ENCODE results near the gene CCDC77.
"Not testable (repeated sequence)": the region's sequence is repeated elsewhere in the genome, so short reads cannot be mapped to it uniquely, and the experiment has no call there.

The CCDC77 gene

DNA sequence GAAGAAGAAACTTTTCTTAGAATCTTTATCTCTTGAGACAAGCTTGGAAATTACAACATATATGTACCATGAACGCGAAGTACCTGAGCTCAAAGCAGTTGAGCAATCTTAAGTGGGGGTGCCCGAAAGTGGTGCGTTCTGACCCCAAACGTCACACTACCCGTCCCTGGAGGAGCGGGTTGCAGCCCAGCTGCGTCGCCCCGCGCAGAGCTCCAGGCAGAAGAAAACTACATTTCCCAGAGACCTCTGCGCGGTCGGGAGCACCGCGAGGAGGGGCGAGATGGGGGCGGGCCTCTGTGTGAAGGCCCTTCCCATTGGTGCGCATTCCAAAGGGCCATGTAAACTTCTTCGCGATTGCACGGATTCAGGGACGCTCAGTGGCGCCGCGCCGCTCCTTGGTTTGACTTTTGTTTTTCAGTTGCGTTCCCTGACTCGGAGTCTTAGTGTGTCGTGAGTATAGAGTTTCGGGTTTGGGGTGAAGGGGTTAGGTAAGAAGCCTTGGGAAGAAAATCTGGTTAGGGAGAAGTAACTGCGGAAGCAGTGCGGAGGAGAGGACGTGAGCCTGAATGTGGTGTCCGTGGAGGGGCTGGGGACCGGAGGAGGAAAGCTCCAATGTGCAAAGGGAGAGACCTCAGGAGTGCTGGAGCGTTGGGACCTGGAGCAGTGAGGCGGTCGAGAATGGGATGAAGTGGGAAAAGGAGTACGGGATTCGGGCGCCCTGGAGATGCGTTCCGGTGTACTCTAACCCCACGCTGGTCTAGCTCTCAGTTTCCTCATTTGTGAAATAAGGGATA lies at the start of gene CCDC77:
CCDC77 (plus strand) TSS at position 410 of the 794 bp plus-strand sequence. CDS start 7,740 bp downstream, outside the sequence.
- peak; percentile 62 for DNase-seq (ENCODE audit: low read depth)

GRCh38 chr12:356276-356988 lies 45.0 kb upstream of the CCDC77 start:
- H3K4me3 ChIP-seq (ENCODE audit: low read depth, low read length) = no peak overlapping the region
- no peak for DNase-seq (ENCODE audit: low read depth)

More for the DNA sequence above, at the start of gene CCDC77:
- H3K4me3 ChIP-seq (ENCODE audit: low read depth, low read length) = peak within 1 kb of the TSS; percentile 60

DNA sequence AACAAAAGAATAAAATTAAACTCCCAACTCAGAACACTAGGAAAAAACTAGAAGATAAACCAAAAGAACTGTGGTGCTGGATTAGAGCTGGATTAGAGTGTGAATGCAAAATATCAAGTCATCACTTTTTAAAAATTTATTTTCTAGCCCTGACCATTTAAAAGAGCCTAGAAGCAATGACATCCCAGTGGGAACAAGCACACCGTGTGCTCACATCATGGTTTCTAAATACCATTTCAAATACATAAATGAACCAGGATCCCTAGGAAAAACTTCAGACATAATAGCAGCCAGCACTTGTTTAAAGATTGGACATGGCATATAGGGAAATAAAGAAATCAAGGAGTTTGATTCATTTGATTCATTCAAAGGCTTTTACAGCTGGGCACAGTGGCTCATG lies 42.4 kb upstream of the CCDC77 start:
- DNase-seq (ENCODE audit: low read depth) = no peak
- no peak overlapping the region for H3K4me3 ChIP-seq (ENCODE audit: low read depth, low read length)

DNA sequence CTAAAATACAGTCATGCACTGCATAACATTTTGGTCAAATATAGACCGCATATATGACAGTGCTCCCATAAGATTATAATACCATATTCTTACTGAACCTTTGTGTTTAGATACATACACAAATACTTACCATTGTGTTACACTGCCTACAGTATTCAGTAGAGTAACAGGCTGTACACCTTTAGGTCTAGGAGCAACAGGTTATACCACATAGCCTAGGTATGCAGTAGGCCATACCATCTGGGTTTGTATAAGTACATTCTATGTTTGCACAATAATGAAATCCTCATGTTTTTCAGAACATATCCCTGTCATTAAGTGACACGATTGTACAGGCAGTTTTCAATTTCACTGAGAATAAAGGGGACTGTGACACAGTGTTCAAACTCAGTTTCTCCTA lies 34.6 kb upstream of the CCDC77 start:
- H3K4me3 ChIP-seq (ENCODE audit: low read depth, low read length) = no peak overlapping the region
- DNase-seq (ENCODE audit: low read depth) = no peak

DNA sequence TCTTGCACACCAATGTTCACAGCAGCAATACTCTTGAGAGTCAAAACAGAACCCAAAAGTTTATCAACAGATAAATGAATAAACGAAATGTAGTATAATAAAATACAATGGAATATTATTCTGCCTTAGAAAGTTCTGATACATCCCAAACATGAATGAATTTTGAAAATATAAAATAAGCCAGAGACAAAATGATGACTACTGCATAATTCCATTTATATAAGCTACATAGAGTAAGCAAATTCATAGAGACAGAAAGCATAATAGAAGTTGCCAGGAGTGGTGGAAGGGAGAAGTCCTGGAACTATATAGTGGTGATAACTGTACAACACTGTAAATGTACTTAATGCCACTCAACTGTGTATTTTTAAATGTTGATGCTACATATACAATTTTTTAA lies 33.5 kb upstream of the CCDC77 start:
- no peak for DNase-seq (ENCODE audit: low read depth)
- H3K4me3 ChIP-seq (ENCODE audit: low read depth, low read length) = no peak overlapping the region

GRCh38 chr12:370739-371485 lies 30.5 kb upstream of the CCDC77 start:
- not testable (repeated sequence) for H3K4me3 ChIP-seq (ENCODE audit: low read depth, low read length); DNase-seq (ENCODE audit: low read depth)

DNA sequence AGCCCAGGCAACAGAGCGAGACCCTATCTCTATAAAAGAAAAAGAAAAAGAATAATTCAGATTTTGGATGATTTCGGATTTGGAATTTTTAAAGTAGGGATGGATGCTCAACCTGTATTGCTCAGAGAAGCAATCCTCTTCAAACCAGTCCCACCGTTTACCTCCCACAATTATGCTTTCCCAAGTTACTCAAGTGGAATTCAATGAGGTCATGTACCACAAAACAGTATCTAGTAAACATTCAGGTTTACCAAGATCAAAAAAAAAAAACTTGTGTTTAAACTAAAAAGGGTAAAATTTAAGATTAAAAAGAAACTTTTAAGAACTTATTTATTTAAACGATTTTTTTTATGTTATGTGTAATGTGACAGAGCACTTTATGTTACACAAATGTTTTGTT lies 14.8 kb upstream of the CCDC77 start:
- DNase-seq (ENCODE audit: low read depth) = no peak
- peak overlapping the region; percentile 95 for H3K4me3 ChIP-seq (ENCODE audit: low read depth, low read length)

- H3K4me3 ChIP-seq (ENCODE audit: low read depth, low read length) = peak overlapping the region; percentile 95
These were observed 13.4 kb upstream of the CCDC77 start for GRCh38 chr12:388012-388411.

DNA sequence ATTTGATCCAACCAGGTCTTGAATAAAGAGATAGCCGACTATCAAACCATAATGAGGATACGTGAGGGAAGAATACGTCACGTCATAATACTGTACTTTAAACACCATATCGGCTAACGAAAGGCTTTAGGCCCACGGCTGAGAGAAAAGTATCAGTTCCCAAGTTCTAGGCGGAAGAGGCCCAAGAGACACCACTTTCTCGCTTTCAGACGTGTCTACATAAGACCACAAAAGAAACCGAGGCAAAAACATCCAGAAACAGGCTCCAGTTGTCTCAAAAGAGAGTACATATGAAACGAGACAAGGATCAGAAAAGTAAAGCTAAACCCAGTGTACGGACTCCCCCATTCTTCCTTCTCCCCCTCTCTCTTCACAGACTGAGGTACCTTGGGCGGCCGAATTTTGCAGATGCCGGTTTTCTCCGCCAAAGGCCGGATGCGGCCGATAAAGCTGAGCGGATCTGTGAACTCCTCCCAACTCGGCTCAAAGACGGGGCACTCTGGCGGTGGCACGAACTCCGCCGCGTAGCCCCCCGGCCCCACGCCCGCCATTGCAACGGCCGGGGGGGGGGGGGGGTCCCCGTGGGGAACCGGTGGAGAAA lies 12.8 kb upstream of the CCDC77 start:
- H3K4me3 ChIP-seq (ENCODE audit: low read depth, low read length) = peak overlapping the region; percentile 95
- no peak for DNase-seq (ENCODE audit: low read depth)

More at GRCh38 chr12:388012-388411, 13.4 kb upstream of the CCDC77 start:
- no peak for DNase-seq (ENCODE audit: low read depth)

- peak within 1 kb of the TSS; percentile 95 for H3K4me3 ChIP-seq (ENCODE audit: low read depth, low read length)
- peak; percentile 88 for DNase-seq (ENCODE audit: low read depth)
These were observed 12.0 kb upstream of the CCDC77 start, which contains the start of gene KDM5A for GRCh38 chr12:389142-390096. Gene KDM5A (minus strand): TSS chr12:389320. CDS start chr12:389091, 229 bp downstream.

GRCh38 chr12:400828-401227 lies 616 bp upstream of the CCDC77 start:
- peak overlapping the region; percentile 60 for H3K4me3 ChIP-seq (ENCODE audit: low read depth, low read length)
- DNase-seq (ENCODE audit: low read depth) = no peak

DNA sequence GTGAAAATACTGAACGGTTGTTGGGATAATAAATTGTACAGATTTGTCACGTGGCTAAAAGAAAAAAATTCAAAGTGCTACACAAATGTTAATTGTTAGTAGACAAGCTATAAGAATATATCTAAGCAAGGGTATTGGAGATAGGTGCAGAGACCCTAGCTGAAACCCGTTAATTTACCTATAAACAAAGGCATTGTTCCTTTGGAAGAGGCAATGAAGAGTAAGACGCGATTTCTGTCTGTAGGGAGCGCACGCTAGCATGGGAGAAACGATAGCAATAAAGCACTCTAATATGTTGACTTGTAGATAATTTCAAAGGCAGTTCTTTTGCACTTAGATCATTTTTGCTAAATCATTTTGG lies 565 bp downstream of the CCDC77 start:
- peak overlapping the region; percentile 60 for H3K4me3 ChIP-seq (ENCODE audit: low read depth, low read length)
- DNase-seq (ENCODE audit: low read depth) = no peak

DNA sequence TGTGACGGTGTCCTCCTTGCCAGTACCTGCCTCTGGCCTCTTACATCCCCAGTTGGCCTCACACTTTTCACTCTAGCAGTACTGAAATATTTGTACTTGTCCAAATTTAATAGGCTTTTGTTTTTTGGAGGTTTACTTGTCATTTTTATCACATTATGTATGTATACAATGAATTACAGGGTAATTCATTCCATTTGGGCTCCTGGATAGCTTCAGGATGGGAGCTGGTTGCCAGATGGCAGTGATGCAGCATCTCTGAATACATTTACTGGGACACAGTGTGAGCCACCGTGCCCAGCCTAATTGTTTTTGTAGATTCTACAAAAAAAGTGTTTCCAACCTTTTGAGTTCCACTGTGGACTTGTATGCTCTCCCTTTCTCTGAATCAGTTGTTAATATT lies 13.4 kb downstream of the CCDC77 start:
- H3K4me3 ChIP-seq (ENCODE audit: low read depth, low read length) = no peak overlapping the region
- no peak for DNase-seq (ENCODE audit: low read depth)

DNA sequence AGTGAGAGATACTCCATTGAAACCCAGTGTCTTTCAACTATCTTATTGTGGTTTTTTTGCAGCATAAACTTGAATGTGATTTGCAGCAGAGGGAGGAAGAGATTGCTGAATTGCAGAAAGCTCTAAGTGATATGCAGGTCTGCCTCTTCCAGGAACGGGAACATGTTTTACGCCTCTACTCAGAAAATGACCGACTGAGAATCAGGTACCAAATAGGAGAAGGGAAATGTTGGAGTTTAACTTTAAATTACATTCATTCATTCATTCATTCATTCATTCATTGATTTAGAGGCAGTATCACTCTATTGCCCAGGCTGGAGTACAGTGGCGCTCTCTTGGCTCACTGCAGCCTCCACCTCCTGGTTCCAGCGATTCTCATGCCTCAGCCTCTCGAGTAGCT lies 17.0 kb downstream of the CCDC77 start:
- no peak overlapping the region for H3K4me3 ChIP-seq (ENCODE audit: low read depth, low read length)
- no peak for DNase-seq (ENCODE audit: low read depth)

DNA sequence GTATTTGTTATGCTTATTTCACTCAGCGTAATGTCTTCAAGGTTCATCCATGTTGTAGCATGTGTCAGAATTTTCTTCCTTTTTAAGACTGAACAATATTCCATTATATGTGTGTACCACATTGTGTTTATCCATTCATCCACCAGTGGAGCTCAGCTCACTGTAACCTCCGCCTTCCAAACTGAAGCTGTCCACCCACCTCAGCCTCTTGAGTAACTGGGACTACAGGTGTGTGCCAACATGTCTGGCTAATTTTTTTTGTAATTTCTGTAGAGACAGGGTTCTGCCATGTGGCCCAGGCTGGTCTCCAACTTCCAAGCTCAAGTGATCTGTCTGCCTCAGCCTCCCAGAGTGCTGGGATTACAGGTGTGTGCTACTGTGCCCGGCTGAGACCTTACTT lies 21.1 kb downstream of the CCDC77 start:
- H3K4me3 ChIP-seq (ENCODE audit: low read depth, low read length) = no peak overlapping the region
- DNase-seq (ENCODE audit: low read depth) = no peak

- not testable (repeated sequence) for DNase-seq (ENCODE audit: low read depth); H3K4me3 ChIP-seq (ENCODE audit: low read depth, low read length)
These were observed 34.3 kb downstream of the CCDC77 start for GRCh38 chr12:435737-436136.

DNA sequence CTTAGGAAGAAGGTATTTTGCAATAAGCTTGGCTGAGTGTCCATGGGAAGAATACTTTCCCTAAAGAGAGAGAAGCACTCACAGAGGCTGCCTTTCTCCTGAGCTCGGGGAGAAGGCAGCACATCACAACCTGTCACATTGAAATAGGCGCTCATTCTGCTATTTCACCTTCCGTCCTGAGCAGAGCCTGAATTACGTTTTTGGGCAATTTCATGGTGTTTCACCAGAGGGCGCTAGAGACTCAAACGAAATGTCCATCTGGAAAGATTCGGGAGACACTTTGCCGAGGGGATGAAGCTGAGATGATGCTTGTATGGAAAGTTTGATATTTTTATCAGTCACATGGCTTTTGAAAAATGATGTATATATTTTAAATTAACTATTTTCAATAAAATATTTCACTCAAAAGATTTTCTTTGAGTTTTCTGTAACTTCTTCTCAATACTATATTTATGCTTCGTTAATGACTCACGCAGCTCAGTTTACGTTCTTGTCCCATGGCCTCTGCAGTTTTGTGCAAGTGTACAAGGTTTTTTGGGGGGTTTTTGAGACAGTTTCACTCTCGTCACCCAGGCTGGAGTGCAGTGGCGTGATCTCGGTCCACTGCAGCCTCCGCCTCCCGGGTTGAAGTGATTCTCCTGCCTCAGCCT lies 40.9 kb downstream of the CCDC77 start:
- DNase-seq (ENCODE audit: low read depth) = no peak
- no peak overlapping the region for H3K4me3 ChIP-seq (ENCODE audit: low read depth, low read length)

- no peak overlapping the region for H3K4me3 ChIP-seq (ENCODE audit: low read depth, low read length)
- no peak for DNase-seq (ENCODE audit: low read depth)
These were observed 45.7 kb downstream of the CCDC77 start for GRCh38 chr12:447141-447540.

Measured in skeletal muscle cell (primary cell).